A673 (cell line): Measurements from ENCODE around the gene DCAKD. TPM values are rescaled to one million over a fixed set of nuclear protein-coding genes. Genes with fewer than 3 reads are reported as not detected.

Experiments
- BruUV-seq: library from RNA; stranded (reverse); fragments of 400-500 nt; replicated peaks from 2 replicates; lab custom pipeline; 2021; lab: Mats Ljungman, UMichigan
- CTCF ChIA-PET: fragments of 300-600 bp; sonication (Branson Sonifier 250); formaldehyde crosslinking; loops from one replicate; lab custom pipeline; 2022; ENCODE audit warnings: antibody characterized with exemption; lab: Charles Lee
- POLR2A ChIA-PET: fragments of 300-600 bp; sonication (Branson Sonifier 250); formaldehyde crosslinking; loops from one replicate; lab custom pipeline; 2022; ENCODE audit warnings: antibody characterized with exemption; ENCODE audit not compliant: low non-redundant PET; lab: Charles Lee
- DNase-seq: peaks from one replicate; pipeline ENCODE4 v3.0.0-alpha.2; 2015; ENCODE audit warnings: low spot score
- H3K27ac ChIP-seq: fragments of 200-600 bp; sonication (generic); 2 replicates; pipeline ENCODE4 v1.5.1; 2016; ENCODE audit warnings: mixed run types, low read depth, mild to moderate bottlenecking, mixed read lengths, antibody characterized with exemption, low read length; ENCODE audit not compliant: poor library complexity, severe bottlenecking
- H3K27me3 ChIP-seq: fragments of 200-600 bp; sonication (generic); replicated peaks from 2 replicates; pipeline ENCODE4 v1.6.1; 2017; ENCODE audit warnings: mixed run types, low read depth, mild to moderate bottlenecking, mixed read lengths, antibody characterized with exemption, low read length; ENCODE audit not compliant: insufficient read depth, poor library complexity
- H3K36me3 ChIP-seq: fragments of 200-600 bp; sonication (generic); 2 replicates; pipeline ENCODE4 v1.6.1; 2016; ENCODE audit warnings: mixed run types, mild to moderate bottlenecking, mixed read lengths, antibody characterized with exemption, low read length; ENCODE audit not compliant: insufficient read depth, poor library complexity, severe bottlenecking
- H3K4me1 ChIP-seq: fragments of 200-600 bp; sonication (generic); 2 replicates; pipeline ENCODE4 v1.6.1; 2017; ENCODE audit warnings: mixed run types, mild to moderate bottlenecking, mixed read lengths, antibody characterized with exemption, low read length; ENCODE audit not compliant: insufficient read depth, poor library complexity, severe bottlenecking
- H3K4me3 ChIP-seq: fragments of 200-600 bp; sonication (generic); 2 replicates; pipeline ENCODE4 v1.5.1; 2016; ENCODE audit warnings: low read depth, mixed run types, mild to moderate bottlenecking, mixed read lengths, low read length; ENCODE audit not compliant: poor library complexity, severe bottlenecking
- H3K9me3 ChIP-seq: fragments of 200-600 bp; sonication (generic); 2 replicates; pipeline ENCODE4 v1.6.1; 2016; ENCODE audit warnings: mixed run types, low read depth, mild to moderate bottlenecking, mixed read lengths, antibody characterized with exemption, low read length; ENCODE audit not compliant: poor library complexity, severe bottlenecking
- EZH2 ChIP-seq: fragments of 200-600 bp; sonication (generic); IDR thresholded peaks from 2 replicates; pipeline ENCODE4 v1.6.1; 2017; ENCODE audit warnings: borderline replicate concordance, low read depth, mild to moderate bottlenecking, mixed read lengths, antibody characterized with exemption, low read length; ENCODE audit not compliant: poor library complexity, severe bottlenecking
- intact Hi-C: fragments of 100-400 bp; cut with micrococcal nuclease; formaldehyde crosslinking; loops from one replicate; pipeline ENCODE4 v1.10.0; 2022; ENCODE audit not compliant: unreplicated experiment
- total RNA-seq: library from RNA; stranded (reverse); gene quantifications from 2 replicates; pipeline ENCODE4 v1.2.3, GENCODE V29; 2021
- TF ChIP-seq, protein P1 (sequence below): fragments of 300-800, 200-600 bp; sonication (generic); conservative IDR thresholded peaks from 2 replicates; pipeline ENCODE4 v1.5.1; 2017; ENCODE audit warnings: low read depth, mild to moderate bottlenecking, antibody characterized with exemption, low read length, moderate library complexity, mixed read lengths

Gene DCAKD
- total RNA-seq, 1 experiment from 2014 or later: 19.1 TPM

DNA sequence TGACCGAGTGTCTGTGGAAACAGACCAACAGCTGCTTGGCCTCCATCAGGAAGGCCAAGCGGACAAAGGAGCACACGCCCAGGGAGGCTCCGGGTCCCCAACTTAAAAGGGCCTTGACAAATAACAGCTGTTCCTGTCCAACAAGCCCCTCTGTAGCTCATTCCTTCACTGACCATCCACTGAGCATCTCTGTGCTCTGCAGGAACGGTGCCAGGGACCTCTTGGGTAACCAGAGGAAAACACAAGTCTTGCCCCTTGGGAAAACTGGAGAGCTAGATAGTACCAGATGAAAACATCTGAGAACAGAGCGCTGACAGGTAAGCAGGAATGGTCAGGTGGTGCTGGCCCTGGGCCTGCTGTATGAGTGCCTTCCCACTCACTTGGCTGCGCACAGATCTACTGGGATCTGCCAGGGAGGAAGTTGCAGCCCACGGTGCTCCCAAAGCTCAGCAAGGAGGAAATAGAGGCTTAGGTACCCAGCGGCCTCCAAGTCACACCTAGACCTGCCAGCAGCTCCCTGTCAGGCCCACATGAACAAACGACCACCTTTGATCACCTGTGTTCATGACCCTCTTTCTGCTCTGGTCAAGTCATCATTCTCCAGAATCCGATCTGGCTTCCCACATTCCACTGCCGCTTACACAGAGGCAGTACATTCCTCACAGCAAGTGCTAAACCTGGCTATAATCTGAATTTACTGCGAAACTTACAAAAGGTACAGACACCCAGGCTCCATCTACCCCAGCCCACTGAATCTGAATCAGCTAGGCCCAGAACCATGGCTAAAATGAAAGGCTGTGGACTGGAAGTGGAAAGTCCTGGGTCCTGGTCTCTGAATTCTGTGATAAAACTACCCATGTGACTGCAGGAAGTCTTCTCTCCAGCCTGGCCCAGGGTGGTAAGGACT is 12.5 kb downstream of the DCAKD start:
- DNase-seq: no peak
- no peak for TF ChIP-seq EZH2
- TF ChIP-seq, protein P1, sequence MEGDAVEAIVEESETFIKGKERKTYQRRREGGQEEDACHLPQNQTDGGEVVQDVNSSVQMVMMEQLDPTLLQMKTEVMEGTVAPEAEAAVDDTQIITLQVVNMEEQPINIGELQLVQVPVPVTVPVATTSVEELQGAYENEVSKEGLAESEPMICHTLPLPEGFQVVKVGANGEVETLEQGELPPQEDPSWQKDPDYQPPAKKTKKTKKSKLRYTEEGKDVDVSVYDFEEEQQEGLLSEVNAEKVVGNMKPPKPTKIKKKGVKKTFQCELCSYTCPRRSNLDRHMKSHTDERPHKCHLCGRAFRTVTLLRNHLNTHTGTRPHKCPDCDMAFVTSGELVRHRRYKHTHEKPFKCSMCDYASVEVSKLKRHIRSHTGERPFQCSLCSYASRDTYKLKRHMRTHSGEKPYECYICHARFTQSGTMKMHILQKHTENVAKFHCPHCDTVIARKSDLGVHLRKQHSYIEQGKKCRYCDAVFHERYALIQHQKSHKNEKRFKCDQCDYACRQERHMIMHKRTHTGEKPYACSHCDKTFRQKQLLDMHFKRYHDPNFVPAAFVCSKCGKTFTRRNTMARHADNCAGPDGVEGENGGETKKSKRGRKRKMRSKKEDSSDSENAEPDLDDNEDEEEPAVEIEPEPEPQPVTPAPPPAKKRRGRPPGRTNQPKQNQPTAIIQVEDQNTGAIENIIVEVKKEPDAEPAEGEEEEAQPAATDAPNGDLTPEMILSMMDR: no peak
- Histone ChIP-seq H3K36me3 (peaks cover 3% of the 10 kb centered on the region), H3K4me1 (no peaks in the 10 kb centered on the region), H3K27me3 (no peaks in the 10 kb centered on the region), H3K27ac (peak overlapping the region; percentile 23), H3K9me3 (no peaks in the 10 kb centered on the region), H3K4me3 (no peak overlapping the region)
- CTCF ChIA-PET: no interaction called here
- no TSS peak for BruUV-seq
- intact Hi-C loops: no loop called here
- POLR2A ChIA-PET: interaction anchor here (0.5 kb wide), 1 partner anchor 237 kb away, joined by 7 read pairs; no protein-coding TSS in a partner anchor

DNA sequence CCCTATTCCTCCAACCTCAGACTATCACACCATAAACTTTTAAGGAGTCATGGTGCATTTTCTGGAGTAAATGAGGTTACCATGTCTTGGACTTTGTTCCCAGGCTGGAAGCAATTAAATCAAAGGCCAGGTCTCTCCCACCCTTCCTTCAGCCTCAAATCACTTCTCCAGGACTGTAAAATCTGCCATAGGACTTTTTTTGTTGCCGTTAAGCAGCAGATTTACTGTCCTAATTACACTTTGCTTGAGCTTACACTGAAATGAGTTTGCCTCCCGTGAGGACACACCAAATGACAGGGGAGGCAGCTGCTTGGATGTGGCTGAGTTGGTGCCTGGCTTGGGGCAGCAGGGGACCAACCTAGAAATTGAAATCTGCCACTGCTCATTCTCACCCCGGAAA is 14.7 kb downstream of the DCAKD start:
- H3K27ac ChIP-seq: no peak overlapping the region
- H3K4me3 ChIP-seq: no peak overlapping the region
- BruUV-seq: no TSS peak
- H3K27me3 ChIP-seq: no peaks in the 10 kb centered on the region
- intact Hi-C loops: no loop called here
- no peak for DNase-seq
- H3K36me3 ChIP-seq: peaks cover 5% of the 10 kb centered on the region
- no peaks in the 10 kb centered on the region for H3K4me1 ChIP-seq
- CTCF ChIA-PET: interaction anchor here (0.7 kb wide), 1 partner anchor 49 kb away, joined by 7 read pairs; no protein-coding TSS in a partner anchor
- TF ChIP-seq EZH2: no peak
- TF ChIP-seq, protein P1: no peak
- H3K9me3 ChIP-seq: no peaks in the 10 kb centered on the region
- POLR2A ChIA-PET: no interaction called here

DNA sequence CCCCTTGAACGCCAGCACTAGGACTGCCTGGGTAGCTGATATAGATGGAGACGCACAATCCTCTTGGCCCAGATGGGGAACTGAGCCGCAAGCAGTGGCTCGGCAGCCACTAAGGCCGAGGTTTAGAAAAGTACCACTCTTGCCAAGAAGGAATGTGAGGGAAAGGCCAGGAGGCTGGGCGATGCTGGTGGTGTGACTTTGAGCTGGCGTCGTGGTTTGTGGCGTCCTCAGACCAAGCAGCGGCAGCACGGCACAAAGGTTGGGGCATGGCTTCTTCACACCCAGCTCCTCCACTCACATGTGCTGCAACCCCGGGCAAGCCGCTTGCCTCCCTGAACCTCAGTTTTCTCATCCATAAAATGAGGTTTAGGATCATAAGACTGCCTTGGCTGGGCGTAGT is 15.6 kb downstream of the DCAKD start:
- Histone ChIP-seq H3K27me3 (no peaks in the 10 kb centered on the region), H3K27ac (no peak overlapping the region), H3K9me3 (no peaks in the 10 kb centered on the region), H3K4me1 (no peaks in the 10 kb centered on the region), H3K36me3 (peaks cover 5% of the 10 kb centered on the region), H3K4me3 (no peak overlapping the region)
- TF ChIP-seq EZH2: no peak
- TF ChIP-seq, protein P1: no peak
- intact Hi-C loops: no loop called here
- CTCF ChIA-PET: no interaction called here
- DNase-seq: no peak
- BruUV-seq: no TSS peak
- POLR2A ChIA-PET: no interaction called here
